Hindlimb muscle (tissue), 1 donor: Measurements from ENCODE around the gene ZC3H12C. TPM values are rescaled to one million over a fixed set of nuclear protein-coding genes. Genes with fewer than 3 reads are reported as not detected.
A peak's percentile ranks its signal among the peaks of the same experiment; 100 is the strongest.

ENCODE experiments used
- DNase-seq: peaks from one replicate; pipeline ENCODE4 v3.0.0-alpha.2; 2013
- polyA plus RNA-seq: library from polyadenylated mRNA; unstranded; fragments of 120-200 nt; gene quantifications from one replicate; pipeline ENCODE4 v1.2.1, GENCODE V29; 2013; ENCODE audit not compliant: insufficient read length

ZC3H12C gene
- polyA plus RNA-seq, 1 donor = 8.7 TPM

- no peak for DNase-seq
These were observed 15.8 kb upstream of the ZC3H12C start for GRCh38 chr11:110077346-110077745.

GRCh38 chr11:110077831-110078325 is 15.3 kb upstream of the ZC3H12C start:
- no peak for DNase-seq

DNA sequence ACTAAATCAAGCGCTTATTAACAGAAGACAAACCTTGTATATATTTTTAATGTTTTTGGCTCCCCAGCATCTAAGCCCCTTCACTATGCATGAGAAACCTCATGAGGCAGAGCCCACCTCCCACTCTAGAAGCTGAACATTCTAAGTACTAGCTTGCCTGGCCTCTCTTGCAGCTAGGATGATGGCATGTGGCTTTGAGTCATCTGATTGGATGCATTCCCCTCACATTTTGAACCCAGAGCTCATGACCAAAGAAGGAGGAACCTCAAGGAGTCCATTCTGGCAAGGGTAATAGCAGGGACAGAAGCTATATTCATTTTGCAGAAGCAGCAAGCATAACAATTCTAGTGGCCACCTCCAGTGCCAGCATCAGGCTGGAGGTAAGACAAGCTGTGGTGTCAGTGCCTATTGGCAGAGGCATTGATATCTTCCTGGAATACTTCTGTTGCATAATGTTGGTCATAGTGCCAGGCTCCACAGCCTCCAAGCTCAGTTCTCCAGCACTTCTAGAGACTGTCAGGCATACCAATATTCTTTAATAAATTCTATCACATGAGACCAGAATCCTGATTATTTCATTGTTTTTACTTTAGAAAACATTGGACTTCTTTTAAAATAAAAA is 14.2 kb upstream of the ZC3H12C start:
- DNase-seq = no peak

GRCh38 chr11:110079726-110080125 is 13.5 kb upstream of the ZC3H12C start:
- no peak for DNase-seq

- no peak for DNase-seq
These were observed 11.5 kb upstream of the ZC3H12C start for GRCh38 chr11:110081462-110082376.

GRCh38 chr11:110082899-110083298 is 10.3 kb upstream of the ZC3H12C start:
- DNase-seq = no peak

DNA sequence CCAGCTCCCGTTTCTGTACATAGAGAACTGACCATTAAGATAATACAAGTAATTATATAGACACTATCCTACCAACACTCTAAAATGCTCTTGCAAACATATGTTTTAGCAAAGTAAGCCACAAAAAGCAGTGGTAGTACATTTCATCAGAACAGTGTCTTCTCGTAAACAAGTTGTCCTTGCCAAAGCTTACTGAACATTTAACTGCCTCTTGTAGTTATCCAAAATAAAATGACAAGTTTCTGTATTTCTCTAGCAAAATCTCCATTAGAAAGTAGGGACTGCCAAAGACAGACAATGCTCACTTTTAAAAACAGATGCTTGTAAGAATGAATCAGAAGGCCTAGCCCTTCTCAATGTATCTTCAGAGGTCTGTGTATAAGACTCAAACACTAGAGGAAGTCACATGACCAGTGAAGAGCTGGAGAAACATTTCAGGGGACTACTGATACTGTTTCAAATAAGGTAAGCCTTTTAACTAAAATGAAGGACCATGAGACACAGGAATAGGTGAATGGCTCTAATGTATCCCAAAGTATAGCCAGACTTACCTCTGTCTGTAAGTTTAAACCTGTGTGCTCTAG is 7.8 kb upstream of the ZC3H12C start:
- DNase-seq = no peak

- DNase-seq = no peak
These were observed 6.3 kb upstream of the ZC3H12C start for GRCh38 chr11:110086892-110087309.

- DNase-seq = no peak
These were observed 5.2 kb upstream of the ZC3H12C start for GRCh38 chr11:110087812-110088534.

DNA sequence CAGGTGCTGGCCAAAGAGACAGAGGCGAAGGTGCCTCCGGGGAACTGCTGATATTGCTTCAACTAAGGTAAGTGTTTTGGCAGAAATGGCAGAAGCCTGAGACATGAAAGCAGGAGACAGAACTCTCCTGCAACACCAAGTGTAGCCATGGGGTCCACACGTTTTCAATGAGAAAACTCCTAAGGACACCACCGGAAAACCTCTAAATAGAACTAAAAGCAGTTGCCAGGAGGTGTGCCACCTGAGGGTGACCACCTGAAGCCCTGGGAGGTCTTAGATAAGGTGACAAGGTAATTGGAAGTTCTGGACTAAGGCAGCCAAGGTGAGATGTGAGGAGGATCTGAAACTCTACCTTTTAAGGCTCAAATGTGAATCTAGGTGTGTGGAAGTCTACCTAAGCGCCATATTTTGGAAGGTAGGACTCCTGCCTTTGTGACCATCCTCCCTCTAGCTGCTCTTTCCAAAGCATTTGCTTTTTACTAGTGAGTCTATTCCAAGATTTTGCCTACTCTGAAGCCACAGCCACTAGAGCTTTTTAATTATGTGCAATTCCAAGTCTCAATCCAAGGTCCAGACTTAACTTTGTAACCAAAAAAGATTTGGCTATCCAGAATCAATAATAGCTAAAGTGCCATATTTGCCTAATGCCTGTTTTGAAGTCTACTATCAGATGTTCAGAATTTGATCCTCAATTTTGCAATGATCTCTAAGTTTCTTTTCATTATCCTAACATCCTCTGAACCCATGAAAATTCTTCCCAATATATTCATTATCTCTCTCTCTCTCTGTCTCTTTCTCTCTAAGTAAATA is 4.5 kb upstream of the ZC3H12C start:
- no peak for DNase-seq

GRCh38 chr11:110089617-110090282 is 3.4 kb upstream of the ZC3H12C start:
- no peak for DNase-seq

GRCh38 chr11:110090466-110091026 is 2.6 kb upstream of the ZC3H12C start:
- DNase-seq = no peak

GRCh38 chr11:110092111-110092514 is 1.1 kb upstream of the ZC3H12C start:
- DNase-seq = no peak

DNA sequence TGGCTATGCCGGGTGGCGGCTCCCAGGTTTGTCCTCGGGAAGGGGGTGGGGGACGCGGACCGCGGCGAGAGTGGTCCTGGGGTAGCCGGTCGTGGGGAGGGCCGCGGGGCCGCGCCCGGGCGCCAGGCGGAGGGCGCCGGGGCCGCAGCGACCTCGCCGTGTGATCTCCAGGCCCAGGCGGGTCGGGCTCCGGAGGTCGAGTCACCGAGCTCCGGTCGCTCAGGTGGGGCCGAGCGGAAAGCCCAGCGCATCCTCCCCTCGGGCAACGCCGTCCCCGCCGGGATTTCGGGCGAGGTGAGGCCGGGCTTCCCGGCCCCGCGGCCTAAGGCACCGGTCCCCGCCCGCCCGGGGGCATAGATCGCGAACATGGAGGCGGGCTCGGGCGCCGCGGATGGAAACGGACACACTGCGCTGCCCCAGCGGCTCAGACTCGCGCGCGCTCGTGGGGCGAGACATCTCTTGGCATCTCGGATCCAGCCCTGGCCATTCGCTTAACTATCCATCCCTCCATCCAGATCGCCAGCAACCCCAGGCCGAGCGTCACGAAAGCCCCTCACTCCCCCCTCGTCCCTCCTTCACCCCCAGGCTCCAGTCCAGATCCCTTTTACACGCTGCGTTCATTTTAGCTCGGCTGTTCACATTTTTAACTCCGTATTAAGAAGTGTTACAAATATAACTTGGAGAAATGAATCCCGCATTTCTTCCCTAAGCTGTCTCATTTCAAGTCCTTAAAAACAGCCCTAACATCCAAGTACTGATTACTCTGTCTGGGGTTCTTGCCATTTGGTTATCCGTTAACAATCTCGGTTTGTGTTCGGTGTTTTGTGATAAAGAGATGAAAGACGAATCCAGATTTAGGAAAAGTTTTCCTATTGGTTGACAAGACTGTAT is 460 bp downstream of the ZC3H12C start:
- peak; percentile 82 for DNase-seq

GRCh38 chr11:110094298-110095285 is 1.4 kb downstream of the ZC3H12C start:
- no peak for DNase-seq

DNA sequence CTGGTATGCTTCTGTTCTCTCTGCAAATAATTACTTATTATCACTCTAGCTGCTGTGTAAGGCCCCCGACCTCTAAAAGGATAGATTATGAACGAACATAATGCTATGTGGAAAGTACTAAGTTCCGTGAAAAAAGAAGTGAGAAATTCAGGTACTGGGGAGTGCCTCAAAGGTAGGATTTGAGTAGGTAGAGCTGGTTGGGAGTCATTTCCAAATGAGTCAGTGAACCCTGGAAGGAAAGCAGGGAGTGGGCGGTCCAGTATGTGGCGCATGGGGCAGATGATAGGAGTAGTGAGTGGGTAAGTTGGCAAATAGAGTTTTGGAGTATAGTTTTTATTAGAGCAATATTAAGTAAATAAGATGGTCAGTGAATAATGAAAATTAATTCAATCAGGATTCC is 2.4 kb downstream of the ZC3H12C start:
- no peak for DNase-seq

- no peak for DNase-seq
These were observed 3.3 kb downstream of the ZC3H12C start for GRCh38 chr11:110096496-110096895.

DNA sequence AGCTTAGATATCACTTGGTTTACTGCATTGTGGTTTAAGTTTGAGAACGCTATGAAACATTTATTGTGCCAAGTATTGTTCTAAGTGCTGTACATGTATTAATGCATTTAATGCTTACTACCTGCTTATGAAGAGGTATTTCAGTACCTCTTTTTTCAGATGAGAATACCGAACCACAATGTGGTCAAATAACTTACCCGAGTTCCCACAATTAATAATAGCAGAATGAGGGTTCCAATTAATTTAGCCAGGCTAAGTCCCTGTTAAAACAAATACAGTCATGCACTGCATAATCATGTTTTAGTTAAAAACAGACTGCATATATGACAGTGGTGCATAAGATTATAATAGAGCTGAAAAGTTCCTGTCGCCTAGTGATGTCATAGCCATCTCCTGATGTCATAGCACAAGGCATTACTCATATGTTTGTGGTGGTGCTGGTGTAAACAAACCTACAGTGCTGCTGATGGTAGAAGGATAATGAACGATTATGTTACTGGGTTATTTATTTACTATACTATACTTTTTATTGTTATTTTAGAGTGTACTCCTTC is 4.3 kb downstream of the ZC3H12C start:
- DNase-seq = no peak
